GM19467 (cell line): ENCODE data around the gene CNRIP1.

ENCODE experiments used
- ATAC-seq: cut with Tn5 transposase; IDR thresholded peaks from one replicate; pipeline ENCODE4 v1.9.1; 2021; ENCODE audit warnings: mild to moderate bottlenecking, moderate library complexity; ENCODE audit not compliant: unreplicated experiment

The CNRIP1 gene

DNA sequence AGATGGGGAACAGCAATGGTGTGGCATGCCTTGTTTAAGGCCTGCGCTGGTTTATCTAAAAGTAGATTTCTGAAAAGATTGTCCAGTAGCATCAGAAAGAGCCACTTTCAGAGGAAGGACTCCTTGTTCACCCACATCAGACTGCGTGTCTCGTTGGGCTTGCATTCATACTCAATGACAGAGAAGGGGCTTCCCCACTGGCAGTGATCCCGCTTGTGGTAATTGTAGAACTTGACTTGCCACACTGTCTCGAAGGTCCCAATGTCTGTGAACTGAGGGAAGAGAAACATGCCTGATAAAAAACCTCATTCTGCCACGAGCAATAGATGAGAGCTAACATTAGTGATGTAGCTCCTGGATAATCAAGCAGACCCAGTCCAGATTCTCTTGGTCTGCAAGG is 26.0 kb downstream of the CNRIP1 start:
- no peak for ATAC-seq

GRCh38 chr2:68293024-68293423 is 26.7 kb downstream of the CNRIP1 start:
- no peak for ATAC-seq

GRCh38 chr2:68292108-68292710 is 27.5 kb downstream of the CNRIP1 start:
- peak; percentile 71 for ATAC-seq

DNA sequence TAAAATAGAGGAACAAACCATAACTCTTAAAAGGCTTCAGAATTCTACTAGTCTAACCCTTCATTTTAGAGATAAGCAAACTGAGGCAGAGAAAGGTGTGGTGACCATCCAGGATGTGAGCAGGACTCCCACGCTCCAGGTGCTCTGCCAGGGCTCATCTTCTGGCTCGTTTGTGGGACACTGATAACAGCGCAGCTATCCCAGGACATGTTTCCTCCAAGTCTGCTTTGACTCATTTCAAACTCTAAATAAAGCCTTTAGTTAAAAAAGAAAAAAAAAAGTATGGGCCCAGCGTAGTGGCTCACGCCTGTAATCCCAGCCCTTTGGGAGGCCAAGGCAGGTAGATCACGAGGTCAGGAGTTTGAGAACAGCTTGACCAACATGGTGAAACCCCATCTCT is 28.4 kb downstream of the CNRIP1 start:
- no peak for ATAC-seq

DNA sequence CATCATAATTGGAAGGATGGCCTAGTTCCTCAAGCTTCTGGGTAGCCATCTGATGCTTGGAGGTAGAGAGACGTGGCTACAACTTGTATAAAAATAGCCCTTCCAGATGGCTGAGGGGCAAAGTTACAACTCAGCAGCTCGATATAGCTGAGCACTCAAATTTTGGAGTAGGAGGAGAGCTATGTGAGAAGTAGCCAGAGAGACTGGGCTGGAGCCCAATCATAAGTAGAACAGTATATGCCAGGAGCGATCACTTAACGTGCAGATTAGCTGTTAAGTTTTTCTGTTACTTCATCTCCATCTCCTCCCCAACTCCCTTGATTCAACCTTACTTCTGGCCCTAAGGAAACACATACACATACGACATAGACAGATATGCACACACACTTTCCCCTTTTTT is 28.8 kb downstream of the CNRIP1 start:
- ATAC-seq = no peak

GRCh38 chr2:68287580-68288441 is 31.9 kb downstream of the CNRIP1 start:
- no peak for ATAC-seq

DNA sequence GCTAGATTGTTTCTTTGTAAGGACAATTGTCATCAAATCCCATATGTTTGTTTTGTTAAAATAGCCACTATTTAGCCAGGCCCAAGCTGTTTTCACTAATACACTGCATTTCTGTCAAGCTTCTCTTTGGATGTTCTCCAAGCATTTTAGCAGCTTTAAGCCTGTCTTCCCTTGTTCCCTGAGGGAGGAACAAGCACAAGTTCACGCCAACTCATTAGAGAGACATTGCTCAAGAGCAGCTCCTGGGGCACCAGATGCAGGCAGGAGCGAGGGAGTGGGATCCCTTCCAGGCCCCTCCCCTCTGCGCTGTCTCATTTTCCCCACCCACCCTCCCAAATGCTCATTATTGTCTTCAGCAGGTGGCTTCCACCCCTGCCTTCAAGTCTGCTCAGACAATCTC is 34.9 kb downstream of the CNRIP1 start:
- ATAC-seq = no peak

DNA sequence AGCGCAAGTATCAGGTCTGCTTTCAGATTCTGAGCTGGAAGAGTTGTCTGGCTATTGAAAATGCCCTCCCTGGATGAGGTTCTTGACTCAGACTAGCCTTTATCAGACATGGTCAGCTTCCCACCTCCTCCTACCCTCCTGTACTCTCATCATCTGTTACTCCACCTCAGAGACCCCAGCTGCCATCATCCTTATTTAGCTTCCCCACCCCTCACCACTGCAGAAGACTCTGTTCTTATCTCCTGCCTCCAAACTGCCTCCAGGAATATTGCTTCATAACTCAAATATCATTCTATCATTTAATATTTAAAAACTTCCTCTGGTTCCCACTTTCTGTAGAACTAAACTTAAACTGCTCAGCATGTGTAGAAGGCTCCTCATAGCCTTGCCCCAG is 36.3 kb downstream of the CNRIP1 start:
- ATAC-seq = no peak

DNA sequence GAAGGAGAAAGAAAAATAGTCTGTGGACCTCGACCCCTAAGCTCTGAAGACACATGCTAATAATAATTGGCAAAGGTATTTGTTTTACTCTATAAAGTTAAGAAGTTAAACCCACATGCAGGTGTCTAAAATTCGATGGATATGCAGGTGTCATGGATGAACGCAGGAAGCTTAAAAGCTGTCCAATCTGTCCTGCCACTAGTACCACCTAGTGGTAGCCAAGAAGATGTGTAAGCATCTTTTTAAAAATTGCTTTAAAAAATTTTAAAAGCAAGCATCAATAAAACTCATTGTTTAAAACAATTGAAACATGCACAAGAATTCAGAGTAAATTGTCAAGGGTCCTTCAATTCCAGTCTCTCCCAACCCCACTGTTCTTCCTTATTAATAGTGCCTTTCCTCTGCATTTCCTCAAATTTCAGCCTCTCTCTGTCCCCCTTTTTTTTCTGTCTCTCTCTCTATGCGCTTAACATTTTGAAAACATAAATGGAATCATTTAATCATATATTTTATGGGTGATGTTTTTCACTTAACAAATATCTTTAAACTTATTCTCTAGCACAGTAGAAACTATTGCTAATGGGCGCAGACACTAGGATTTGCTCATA is 36.8 kb downstream of the CNRIP1 start:
- ATAC-seq = no peak

DNA sequence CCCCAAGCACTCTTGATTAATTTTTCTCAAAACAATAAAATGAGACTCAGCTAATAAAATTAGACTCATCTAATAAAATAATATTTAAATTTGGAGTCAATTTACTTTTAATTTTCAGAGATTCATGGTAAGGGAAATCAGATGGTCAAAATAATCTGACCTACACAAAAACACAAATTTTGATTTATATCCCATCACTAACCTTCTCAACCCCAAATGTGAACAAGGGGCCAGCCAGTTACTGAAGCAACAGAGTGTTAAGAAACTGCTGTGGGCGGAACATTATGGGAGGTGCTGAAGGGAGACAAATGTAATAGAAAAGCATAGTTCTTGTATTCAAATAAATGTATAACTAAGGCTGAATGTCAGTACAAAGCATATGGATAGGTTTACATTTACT is 39.0 kb downstream of the CNRIP1 start:
- ATAC-seq = no peak

- no peak for ATAC-seq
Measured at GRCh38 chr2:68280348-68280747, 39.4 kb downstream of the CNRIP1 start.

- no peak for ATAC-seq
Measured at GRCh38 chr2:68279691-68280090, 40.1 kb downstream of the CNRIP1 start.

GRCh38 chr2:68278169-68278568 is 41.6 kb downstream of the CNRIP1 start:
- ATAC-seq = no peak

DNA sequence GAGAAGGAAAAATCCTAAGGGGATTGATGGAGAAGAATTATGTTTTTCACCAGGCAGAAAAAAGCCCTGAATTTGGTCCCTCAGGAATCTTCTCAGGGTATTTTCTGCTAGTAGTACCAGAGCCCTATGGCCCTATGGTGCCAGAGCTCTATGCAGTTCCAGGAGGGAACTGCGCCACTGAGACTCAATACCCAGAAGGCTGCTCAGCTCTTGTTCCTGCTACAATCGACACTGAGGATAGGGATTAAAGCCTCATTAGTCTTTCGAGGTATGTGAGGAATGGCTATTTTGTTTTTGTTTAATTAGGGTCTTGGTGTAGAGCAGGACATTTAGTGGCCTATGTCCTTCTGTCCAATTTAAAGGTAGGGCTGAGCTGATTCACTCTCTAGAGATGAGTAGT is 45.7 kb downstream of the CNRIP1 start:
- no peak for ATAC-seq

- ATAC-seq = no peak
Measured at GRCh38 chr2:68272246-68272994, 47.3 kb downstream of the CNRIP1 start.

GRCh38 chr2:68266655-68267054 is 53.1 kb downstream of the CNRIP1 start:
- ATAC-seq = no peak

DNA sequence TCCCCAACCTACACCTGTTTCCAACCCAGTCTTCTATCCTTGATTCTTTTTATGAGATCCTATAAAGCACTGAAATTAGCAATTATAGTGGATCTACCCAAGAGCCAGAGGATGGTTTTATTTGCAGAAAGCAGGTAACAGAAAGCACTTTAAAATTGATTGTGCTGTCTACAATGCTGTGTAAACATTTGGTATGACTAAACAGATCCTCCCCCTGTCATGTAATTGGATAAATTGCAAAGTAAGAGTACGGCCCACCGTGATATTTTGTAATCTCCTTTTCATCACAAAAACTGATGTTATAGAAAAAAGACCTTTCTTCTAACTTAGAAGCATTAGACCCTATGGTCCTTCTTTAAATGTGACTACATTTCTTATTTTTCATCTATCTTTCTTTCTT is 56.1 kb downstream of the CNRIP1 start:
- ATAC-seq = no peak

DNA sequence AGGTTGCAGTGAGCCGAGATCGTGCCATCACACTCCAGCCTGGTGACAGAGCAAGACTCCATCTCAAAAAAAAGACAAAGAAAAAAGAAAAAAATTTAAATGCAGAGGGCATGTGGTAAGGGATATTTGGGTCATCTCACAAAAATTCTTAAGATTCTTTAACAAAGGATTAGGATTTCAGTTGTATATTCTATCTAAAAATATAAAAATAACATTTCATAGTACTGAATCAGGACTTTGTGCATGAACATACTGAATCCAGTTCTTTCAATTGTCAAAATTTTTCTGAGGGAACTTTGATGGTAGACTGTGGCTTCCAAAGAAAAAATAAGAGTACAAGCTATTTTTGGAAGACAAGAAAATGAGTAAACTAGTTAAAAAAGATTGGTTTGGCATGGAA is 60.9 kb downstream of the CNRIP1 start:
- no peak for ATAC-seq

DNA sequence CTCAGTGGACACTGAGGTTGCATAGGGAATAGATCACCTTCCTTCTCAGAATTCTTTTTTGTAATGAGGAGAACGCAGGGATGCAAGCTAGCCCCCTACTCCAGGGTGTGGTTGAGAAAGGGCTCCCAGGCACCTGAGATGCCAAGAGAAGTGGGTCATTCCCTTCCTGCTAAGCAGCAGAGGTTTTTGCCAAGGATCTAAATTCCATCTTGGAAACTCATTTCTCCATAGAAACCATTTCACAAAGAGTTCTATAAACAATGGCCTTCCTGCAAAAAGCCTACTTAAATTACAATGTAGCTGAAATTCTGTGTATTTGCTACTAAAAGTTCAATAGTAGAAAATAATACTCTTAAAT is 63.7 kb downstream of the CNRIP1 start:
- ATAC-seq = no peak

GRCh38 chr2:68253219-68254068 is 66.3 kb downstream of the CNRIP1 start:
- no peak for ATAC-seq
